NCI-H2196 (cell line): ENCODE measurements around the gene SCYGR3.

Experiments used
- DNase-seq: peaks from one replicate; lab custom pipeline; 2025; ENCODE audit not compliant: unreplicated experiment; lab: John Stamatoyannopoulos, UW

SCYGR3 gene, protein sequence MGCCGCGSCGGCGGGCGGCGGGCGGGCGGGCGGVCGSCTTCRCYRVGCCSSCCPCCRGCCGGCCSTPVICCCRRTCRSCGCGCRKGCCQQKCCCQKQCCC

DNA sequence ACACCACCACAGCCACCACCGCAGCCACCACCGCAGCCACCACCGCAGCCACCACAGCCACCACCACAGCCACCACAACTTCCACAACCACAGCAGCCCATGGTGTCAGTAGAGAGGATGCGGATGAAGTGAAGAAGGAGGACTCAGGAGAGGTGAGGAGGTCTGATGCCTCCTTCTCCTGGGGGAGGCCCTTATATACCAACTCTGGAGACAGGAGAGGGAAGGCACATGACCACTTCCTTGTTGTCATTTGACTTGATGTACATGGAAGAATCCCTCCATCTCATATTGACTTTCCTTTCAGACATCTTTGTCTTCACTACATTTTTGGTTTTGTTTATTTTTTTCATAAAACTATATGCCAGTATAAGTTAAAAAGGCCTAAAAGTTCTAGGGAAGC lies at the start of gene SCYGR3:
Gene SCYGR3 (minus strand): TSS at position 101 of the 400 bp plus-strand sequence. CDS start 0 bp downstream, at position 101.
- DNase-seq: no peak

DNA sequence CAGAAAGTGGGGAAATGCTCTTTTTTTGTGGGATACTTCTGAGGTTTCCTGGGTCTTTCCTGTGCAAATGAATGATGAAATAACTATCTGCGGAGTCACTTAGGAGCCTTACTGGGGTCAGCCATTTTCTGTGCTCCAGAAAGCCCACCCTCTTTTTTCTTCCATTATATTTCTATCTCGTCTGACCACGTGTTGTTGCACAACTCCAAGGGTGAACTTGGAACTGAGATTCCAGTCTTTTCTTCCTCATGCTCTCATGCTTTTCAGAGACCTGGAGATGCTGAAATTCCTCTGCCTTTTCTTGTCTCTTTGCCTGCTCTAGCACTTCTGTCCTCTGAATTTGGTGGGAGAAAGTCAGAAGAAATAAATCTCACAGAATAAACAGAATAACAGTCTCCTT lies 47.2 kb upstream of the SCYGR3 start:
- no peak for DNase-seq

DNA sequence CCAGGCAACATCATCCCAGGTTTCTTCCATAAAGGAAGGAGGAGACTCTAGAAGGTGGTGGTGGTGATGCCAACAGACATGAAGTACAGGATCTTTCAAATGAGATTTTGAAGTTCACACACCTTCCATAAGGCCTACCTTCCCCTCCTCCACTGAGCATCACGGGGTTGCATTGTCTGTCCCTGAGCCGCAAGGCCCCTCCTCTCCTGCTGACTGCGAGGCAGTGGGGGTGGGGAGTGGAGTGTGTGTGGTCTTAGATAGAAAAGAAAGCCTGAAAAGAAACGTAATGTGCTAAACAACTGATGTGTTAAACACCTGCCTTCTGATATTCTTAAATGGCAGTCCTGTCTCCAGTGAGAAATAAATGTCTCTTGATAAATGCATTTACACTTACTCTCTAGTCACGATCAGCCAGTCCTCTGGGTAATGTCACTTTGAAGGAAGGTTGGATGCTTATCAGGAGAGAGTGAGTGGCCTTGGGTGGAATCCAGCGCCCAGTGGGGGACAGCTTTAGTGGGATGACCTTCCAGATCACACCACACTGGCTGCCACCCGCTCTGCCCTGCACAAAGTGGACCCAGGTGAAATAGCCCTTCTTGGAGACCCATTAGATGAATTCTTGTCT lies 46.5 kb upstream of the SCYGR3 start:
- DNase-seq: no peak

DNA sequence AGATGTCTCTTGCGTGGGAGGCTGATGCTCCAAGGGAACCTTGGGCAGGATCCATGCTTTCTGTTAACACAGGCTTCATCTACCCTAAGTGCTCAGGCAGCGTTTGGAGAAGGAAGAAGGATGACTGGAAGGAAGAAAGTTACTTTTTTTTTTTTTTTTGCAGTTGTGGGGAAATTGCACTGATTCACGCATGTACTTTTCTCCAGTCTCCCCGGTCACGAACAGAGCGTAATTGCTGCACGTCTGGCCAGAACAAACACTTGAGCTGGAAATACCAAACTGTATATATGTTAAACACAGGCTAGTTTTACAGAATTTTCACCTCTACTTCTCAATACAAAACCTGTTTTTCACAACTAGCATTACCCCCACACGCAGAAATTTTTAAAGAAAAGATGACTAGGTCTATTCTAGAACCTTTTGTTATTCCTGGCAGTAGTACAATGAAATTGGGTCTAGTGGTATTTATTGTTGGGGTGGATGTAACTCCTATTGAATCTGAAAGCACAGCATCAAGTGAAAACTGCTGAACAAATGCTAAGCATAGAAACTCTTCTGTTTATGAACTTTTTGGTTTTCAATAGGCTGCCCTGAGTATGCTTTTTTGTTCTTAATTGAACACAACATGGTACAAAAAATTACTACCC lies 42.7 kb upstream of the SCYGR3 start:
- no peak for DNase-seq

DNA sequence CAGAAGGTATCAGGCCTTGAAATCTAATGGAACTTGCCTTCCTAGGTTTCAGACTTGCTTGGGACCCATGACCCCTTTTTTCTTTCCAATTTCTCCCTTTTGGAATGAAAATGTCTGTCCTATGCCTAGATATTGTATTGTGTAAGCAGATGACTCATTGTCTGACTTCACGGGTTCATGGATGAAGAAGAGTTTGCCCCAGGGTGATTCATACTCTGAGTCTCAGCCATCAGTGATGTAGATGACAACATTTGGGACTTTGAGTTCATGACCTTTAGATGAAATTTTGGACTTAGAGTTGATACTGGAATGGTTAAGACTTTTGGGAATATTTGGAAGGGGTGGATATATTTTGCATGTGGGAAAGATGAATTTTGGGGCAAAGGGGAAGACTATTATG lies 40.8 kb upstream of the SCYGR3 start:
- DNase-seq: no peak

DNA sequence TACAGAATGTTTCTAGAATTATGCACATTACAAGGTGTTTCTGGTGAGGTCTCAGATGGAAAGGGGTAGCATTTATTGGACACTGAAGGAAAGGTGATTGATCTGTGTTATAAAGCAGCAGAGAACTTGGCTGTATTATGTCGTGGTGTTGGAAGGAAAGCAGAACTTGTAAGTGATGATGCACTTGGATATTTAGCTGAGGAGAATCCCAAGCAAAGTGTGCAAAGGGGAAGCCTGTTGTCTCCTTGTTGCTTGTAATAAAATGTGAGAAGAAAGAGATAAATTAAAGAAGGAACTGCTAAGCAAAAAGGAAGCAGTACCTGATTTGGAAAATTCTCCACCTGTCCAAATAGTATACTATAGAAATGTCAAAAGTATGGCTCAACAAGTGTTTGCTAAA lies 39.8 kb upstream of the SCYGR3 start:
- no peak for DNase-seq

DNA sequence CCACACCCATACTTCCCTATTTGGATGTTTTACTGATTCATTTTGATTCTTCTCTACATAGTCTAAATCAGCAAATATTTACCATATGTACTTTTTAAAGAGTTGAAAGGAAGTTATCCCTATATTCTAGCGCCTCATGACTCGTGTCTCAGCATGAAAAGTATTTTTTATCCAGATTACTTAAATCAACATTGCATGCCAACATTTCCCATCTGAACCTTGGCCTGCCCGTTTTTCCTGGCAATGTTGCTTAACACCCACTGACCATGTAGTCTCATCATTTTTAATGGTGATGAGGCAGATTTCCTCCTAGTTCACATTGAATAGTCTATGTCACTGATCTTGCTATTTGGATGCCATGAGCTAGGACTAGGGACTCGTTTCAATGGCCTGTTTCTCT lies 38.8 kb upstream of the SCYGR3 start:
- DNase-seq: no peak

DNA sequence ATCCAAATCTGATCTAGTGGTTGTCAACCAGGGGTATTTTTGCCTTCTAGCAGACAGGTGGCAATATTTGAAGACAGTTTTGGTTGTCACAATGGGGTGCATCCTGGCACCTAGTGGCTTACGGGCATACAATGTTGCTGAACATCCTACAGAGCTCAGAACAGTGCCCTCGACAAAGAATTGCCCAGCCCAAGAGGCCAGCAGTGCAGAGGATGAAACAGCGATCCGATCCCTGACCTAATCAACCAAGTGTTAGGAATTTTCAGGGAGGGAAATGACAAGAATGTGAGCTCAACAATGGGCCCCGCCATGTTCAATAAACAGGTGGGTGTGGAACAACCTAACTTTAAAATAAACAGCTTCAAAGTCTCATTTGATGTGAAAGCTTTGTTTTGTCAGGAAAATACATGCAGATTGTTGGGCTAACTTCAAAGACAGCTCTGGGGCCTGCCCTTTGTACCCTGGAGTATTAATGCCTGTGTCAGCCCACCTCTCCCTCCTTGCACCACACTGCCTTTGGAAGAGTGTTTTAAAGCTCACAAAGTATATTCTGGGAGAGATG lies 29.4 kb upstream of the SCYGR3 start:
- DNase-seq: no peak

DNA sequence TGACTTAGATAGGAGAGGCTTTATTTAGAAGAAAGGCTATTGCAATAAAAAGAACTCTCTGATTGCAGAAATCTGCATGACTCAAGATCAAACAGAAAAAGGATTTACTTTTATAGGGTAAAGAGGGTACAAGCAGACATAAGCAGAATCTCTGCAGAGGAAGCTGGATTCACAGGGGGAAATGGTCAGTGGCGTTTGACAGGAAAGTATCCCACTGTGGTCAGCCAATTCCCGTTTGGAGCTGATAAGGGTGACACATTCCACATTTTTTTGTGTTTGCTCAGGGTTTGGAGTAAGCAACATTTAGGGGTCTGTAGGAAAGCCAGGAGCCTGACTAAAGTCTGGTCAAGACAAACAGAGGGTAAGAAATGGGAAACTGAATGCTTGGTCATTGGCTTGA lies 28.0 kb upstream of the SCYGR3 start:
- DNase-seq: no peak

DNA sequence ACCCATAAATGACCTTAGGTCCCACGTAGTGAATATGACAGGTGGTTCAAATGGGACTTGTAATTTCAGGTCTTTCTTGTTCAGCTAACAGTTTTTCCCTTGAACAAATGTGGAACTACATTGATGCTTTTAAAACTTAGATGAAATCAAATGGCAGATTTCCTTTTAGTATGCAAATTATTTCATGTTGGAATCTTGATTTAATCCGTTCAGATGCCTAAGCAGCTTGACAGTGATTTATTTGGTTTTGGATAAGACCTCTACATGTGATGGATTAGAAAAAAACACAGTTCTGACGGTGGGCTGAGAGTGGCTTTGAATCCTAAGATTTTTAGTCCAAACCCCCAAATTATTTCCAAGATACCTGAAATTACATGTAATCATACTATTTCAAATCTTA lies 19.6 kb upstream of the SCYGR3 start:
- no peak for DNase-seq

DNA sequence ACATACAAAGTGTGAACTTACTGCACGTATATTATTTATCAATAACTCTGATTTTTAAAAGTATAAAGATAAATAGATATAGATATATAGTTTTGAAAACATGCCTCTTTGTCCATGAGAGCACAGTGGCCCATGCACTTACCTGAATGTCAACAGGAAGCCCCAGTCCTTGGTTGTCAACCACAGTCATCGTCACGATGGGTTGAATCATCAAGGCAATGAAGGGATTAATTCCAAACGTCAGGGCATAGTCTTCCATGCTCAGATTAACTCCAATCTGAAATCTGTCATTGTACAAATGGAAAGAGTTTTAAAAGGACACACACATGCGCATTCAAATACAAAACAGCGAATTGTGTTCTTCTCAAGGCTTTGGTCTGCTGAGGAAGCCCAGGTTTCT lies 18.2 kb upstream of the SCYGR3 start:
- DNase-seq: no peak

DNA sequence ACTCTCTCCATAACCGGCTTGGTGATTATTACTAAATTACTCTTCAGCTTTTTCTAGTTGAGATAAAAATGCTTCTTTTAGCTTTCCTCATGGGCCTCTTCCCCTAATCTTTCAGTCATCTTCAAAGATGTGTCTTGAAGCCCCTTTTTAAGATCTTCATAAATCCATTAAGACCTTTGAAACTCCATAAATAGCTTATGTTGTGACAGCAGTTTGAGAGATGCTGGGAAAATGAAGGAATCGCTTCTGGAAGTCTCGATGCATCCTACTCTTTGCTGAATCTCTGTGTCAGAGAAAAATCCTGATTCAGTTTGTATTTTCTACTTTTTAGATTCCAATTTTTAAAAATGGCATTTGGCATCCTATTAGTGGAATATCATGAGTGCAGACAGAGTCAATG lies 15.7 kb upstream of the SCYGR3 start:
- no peak for DNase-seq

DNA sequence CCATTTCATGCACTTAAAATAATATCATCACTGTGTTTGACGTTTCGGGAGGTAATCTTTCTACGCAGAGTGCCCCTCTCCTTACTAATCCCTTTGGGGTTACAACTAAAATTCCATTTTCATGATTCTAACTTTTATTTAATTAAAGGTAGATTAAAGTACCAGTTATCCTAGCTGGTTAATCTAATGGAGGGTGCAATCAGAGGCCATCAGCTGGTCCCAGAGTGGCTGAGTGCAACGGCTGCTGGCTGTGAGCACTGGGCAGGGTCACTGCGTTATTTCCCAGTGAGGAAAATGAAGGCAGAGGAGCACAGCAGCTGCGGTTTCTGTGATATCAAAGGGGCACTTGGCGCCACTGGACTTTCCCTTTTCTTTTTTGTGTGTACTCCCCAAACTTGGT lies 14.8 kb upstream of the SCYGR3 start:
- no peak for DNase-seq

DNA sequence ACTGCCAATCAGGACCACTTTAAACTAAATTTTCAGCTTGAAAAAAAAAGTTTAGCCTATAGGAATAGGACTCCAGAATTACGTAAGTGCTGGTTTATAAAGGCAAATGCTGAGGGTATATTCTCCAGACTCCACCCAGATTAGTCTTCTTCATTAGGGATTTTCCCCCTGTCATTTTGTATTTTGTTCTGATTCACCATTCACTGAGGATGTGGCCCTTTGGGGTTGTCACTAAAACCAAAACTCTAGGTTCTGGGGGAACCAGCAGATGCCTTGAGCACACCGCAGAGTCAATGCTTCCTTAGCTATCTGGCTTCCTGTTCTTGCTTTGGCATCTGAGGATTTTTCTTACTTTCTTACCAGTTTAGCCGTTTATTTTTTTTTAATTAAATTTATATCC lies 13.1 kb upstream of the SCYGR3 start:
- DNase-seq: no peak

DNA sequence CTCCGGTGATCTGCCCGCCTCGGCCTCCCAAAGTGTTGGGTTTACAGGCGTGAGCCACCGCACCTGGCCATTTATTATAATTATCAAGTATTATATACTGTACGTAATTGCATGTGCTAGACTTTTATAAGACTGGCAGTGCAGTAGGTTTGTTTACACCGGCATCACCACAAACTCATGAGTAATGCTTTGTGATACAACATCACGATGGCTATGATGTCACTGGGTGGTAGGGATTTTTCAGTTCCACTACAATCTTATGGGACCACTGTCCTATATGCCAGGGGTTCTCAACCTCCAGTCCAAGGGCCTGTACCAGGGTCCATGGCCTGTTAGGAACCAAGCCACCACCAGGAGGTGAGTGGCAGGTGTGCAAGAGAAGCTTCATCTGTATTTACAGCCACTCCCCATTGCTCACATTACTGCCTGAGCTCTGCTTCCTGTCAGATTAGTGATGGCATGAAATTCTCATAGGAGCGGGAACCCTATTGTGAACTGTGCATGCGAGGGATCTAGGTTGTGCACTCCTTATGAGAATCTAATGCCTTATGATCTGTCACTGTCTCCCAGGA lies 12.0 kb upstream of the SCYGR3 start:
- no peak for DNase-seq

DNA sequence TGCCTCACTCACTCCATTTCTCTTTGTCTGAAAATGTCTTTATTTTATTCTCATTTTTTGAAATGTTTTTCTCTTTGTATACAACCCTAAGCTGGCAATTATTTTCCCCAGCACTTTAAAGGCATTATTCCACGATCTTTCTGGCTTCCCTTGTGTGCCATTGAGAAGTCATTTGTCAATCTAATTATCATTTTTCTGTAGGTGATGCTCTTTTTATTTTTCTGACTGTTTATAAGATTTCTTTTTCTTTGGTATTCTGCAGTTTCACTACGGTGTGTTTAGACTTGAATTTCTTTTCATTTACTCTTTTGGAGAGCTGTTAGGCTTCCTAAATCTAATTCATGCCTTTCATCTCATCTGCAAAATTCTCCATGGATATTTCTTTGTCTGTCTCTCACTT lies 10.8 kb upstream of the SCYGR3 start:
- no peak for DNase-seq

DNA sequence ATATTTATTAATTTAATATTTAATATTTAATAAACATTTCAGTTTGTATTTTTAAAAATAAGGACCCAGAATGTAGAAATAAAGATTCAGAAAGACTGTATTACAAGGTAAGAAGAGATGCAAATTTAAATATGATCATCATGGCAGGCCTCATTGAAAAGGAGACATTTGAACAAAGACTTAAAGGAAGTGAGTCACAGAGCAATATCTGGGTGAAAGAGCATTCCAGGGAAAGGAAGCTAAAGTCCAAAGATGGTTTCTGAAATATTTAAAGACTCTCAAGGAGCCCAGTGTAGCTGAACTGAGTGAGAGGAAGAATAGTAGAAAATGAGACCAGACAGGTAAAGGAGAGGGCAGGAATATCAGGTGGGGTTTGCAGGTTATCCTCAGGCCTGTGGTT lies 8.6 kb upstream of the SCYGR3 start:
- no peak for DNase-seq

DNA sequence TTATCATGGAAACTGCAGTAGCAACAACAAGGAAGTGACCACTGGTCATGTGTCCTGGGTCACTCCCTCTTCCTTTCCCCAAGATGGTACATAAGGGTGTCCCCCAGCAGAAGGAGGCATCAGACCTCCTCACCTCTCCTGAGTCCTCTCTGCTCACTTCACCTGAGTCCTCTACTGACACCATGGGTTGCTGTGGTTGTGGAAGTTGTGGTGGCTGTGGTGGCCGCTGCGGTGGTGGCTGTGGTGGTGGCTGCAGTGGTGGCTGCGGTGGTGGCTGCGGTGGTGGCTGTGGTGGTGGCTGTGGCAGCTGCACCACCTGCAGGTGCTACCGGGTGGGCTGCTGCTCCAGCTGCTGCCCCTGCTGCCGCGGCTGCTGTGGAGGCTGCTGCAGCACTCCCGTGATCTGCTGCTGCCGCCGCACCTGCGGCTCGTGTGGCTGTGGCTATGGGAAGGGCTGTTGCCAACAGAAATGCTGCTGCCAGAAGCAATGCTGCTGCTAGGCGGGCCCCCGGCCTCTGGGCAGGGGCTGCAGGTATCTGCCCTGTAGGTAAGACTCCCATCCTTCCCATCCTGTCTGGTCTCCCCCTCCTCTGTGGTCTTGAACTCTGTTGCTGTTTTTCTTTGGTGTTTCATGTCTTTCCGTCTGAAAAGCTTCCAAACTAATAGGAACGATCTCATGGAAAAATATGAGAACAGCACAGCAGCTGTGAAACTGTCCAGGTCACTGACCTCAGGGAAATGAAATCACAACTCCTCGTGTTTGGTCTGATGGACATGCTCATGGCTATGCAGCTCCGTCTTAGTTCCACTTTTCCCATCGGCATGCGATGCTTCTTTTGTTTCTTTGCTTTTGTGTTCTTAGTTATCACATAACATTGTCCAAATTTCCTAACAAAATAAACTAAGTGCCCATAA lies 2.9 kb upstream of the SCYGR3 start, which contains the start of gene SCYGR4:
Gene SCYGR4 (plus strand): TSS at position 183 of the 915 bp plus-strand sequence. CDS start 0 bp downstream, at position 183.
- DNase-seq: no peak

DNA sequence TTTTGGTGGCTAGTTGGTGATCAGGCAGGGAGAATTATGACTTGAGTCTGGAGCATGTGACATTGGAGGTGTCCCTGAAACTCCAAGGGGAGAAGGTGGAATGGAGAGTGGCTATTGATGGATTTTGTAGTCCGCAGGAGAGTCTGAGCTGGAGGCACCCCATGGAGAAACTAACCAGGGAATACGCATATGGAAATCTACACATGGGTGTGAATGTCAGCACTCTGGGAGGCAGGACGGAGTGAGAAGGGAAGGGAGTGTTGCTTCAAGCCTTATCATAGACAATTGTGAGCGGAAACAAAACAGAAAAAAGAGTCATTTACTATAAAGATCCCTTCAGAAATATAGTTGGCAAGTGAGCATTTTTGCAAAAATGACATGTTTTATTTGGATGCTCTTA lies 2.0 kb upstream of the SCYGR3 start:
- DNase-seq: no peak

DNA sequence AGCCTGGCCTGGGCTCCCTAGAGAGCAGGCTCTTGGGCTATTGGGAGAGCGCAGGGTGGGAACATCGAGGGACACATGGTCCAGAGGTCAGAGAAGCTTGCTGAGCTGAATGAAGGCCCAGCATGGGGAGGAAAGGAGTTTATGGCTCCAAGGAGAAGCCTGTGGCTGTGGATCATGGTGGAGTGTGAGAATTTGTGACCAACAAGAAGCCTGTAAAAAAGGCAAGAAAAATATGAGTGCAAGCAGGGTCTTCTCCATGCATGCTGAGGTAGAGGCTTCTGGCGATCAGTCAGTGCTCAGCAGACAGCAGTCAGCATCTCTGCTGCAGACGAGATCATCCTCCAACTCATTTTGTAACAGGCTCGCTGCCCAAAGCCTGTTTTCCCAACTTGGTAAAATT lies 1.3 kb upstream of the SCYGR3 start:
- DNase-seq: no peak

DNA sequence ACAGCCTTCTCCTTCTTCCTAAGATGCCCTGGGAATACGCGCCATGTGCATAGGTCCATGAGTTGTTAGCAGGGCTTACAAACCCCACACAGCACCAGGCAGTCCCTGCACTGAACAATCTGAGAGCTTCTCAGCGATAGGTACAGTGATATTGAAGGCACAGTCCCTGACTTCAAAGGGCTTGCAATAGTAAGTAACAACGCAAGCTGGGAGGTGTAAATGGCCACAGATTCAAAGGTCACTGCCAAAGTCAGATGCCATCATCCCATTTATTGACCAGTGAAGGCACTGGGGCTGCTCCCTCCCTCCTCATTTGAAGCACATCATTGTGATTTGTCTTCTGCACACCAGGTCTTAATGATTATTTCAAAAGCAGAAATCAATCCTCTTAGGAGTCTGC lies 541 bp upstream of the SCYGR3 start:
- DNase-seq: no peak
